ENCODE measurements around the gene SULF2.

The SULF2 gene

GRCh38 chr20:47740862-47741184 lies 44.5 kb downstream of the SULF2 start:
- Histone ChIP-seq H3K36me3 (ENCODE audit: insufficient read depth, insufficient read length, low read length) (peaks cover 64% of the 10 kb centered on the region), H3K9ac (ENCODE audit: insufficient read length, low read depth) (no peak overlapping the region), H3K27me3 (ENCODE audit: insufficient read depth, insufficient read length) (no peaks in the 10 kb centered on the region), H3K9me3 (ENCODE audit: insufficient read depth, low read length) (no peaks in the 10 kb centered on the region), H3K4me1 (ENCODE audit: insufficient read depth, insufficient read length) (no peaks in the 10 kb centered on the region), H3K4me3 (ENCODE audit: insufficient read length, low read depth) (no peak overlapping the region)
- DNase-seq (ENCODE audit: low read depth, low spot score) = no peak
- no peak for TF ChIP-seq SUZ12 (IDR thresholded peaks at IDR 0.05; ENCODE audit: extremely low read depth, insufficient read depth, insufficient read length)
- no peak for TF ChIP-seq YY1 (IDR thresholded peaks at IDR 0.05; ENCODE audit: insufficient read depth, insufficient read length)
- no peak for TF ChIP-seq ZNF274 (IDR thresholded peaks at IDR 0.05; ENCODE audit: low read depth, low read length)

DNA sequence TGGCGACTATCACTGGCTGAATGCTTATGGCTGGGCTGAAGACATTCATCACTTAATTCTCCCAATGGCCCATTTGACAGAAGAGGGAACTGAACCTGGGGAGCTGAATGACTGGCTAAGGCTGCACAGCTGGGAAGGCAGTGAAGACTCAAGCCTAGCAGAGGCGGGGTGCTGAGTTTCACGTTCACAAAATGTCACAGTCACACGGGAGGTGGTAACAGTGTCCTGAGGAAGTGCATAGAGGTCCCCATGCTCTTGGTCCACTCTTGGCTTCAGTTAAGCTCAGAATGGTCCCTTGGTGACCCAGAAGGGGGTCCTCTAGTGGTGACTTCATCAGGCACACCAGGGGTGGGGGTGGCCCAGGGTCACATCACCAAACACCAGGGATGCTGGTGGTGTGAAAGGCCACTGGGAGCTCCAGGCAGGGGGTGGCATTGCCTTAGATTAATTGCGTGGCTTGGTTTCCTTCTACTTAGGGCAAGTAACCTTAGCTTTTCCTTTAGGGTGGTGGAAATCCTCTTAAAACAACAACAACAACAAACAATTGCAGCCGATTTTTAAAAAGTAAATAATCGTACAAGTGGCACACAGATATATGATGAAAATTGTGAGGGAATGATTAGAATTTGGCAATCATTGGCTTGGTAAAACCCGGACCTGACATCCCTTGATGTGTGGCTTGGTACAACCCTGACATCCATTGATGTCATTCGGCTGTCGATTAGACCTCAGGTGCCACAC lies 45.0 kb downstream of the SULF2 start:
- DNase-seq (ENCODE audit: low read depth, low spot score) = no peak
- TF ChIP-seq ZNF274 (IDR thresholded peaks at IDR 0.05; ENCODE audit: low read depth, low read length) (no peak), YY1 (IDR thresholded peaks at IDR 0.05; ENCODE audit: insufficient read depth, insufficient read length) (no peak), SUZ12 (IDR thresholded peaks at IDR 0.05; ENCODE audit: extremely low read depth, insufficient read depth, insufficient read length) (no peak)
- Histone ChIP-seq H3K4me1 (ENCODE audit: insufficient read depth, insufficient read length) (no peaks in the 10 kb centered on the region), H3K27me3 (ENCODE audit: insufficient read depth, insufficient read length) (no peaks in the 10 kb centered on the region), H3K9me3 (ENCODE audit: insufficient read depth, low read length) (no peaks in the 10 kb centered on the region), H3K4me3 (ENCODE audit: insufficient read length, low read depth) (no peak overlapping the region), H3K36me3 (ENCODE audit: insufficient read depth, insufficient read length, low read length) (peaks cover 68% of the 10 kb centered on the region), H3K9ac (ENCODE audit: insufficient read length, low read depth) (no peak overlapping the region)

- no peak overlapping the region for H3K4me3 ChIP-seq (ENCODE audit: insufficient read length, low read depth)
- no peak for DNase-seq (ENCODE audit: low read depth, low spot score)
- H3K36me3 ChIP-seq (ENCODE audit: insufficient read depth, insufficient read length, low read length) = peaks cover 67% of the 10 kb centered on the region
- no peaks in the 10 kb centered on the region for H3K27me3 ChIP-seq (ENCODE audit: insufficient read depth, insufficient read length)
- no peak for TF ChIP-seq YY1 (IDR thresholded peaks at IDR 0.05; ENCODE audit: insufficient read depth, insufficient read length)
- no peak for TF ChIP-seq SUZ12 (IDR thresholded peaks at IDR 0.05; ENCODE audit: extremely low read depth, insufficient read depth, insufficient read length)
- no peak for TF ChIP-seq ZNF274 (IDR thresholded peaks at IDR 0.05; ENCODE audit: low read depth, low read length)
- H3K9ac ChIP-seq (ENCODE audit: insufficient read length, low read depth) = no peak overlapping the region
- H3K4me1 ChIP-seq (ENCODE audit: insufficient read depth, insufficient read length) = no peaks in the 10 kb centered on the region
- H3K9me3 ChIP-seq (ENCODE audit: insufficient read depth, low read length) = no peaks in the 10 kb centered on the region
Observed at GRCh38 chr20:47737923-47738322, 47.4 kb downstream of the SULF2 start.

DNA sequence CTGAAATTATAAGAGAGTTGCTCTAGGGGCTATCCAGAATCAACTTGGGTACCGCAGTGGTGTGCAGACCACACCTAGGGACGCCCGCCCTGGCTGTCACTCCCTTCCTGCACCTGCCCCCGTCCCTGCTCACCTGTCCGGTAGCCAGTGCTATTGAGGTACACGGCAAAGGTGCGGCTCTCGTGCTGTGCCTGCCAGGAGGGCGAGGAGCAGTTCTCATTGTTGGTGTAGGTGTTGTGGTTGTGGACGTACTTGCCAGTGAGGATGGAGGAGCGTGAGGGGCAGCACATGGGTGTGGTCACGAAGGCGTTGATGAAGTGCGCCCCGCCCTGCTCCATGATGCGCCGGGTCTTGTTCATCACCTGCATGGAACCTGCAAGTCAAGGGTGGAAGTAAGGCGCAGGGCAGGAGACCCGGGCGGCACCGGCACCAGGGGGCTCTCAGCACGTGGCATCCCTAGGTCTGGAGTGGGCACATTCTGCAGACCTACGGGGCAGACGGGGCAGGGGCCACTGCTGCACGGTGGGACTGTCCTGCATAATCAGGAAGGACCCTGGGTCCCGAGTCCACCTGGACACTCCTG lies 48.6 kb downstream of the SULF2 start:
- Histone ChIP-seq H3K27me3 (ENCODE audit: insufficient read depth, insufficient read length) (no peaks in the 10 kb centered on the region), H3K4me3 (ENCODE audit: insufficient read length, low read depth) (no peak overlapping the region), H3K36me3 (ENCODE audit: insufficient read depth, insufficient read length, low read length) (peaks cover 69% of the 10 kb centered on the region), H3K9me3 (ENCODE audit: insufficient read depth, low read length) (no peaks in the 10 kb centered on the region), H3K4me1 (ENCODE audit: insufficient read depth, insufficient read length) (no peaks in the 10 kb centered on the region), H3K9ac (ENCODE audit: insufficient read length, low read depth) (no peak overlapping the region)
- TF ChIP-seq SUZ12 (IDR thresholded peaks at IDR 0.05; ENCODE audit: extremely low read depth, insufficient read depth, insufficient read length) (no peak), YY1 (IDR thresholded peaks at IDR 0.05; ENCODE audit: insufficient read depth, insufficient read length) (no peak), ZNF274 (IDR thresholded peaks at IDR 0.05; ENCODE audit: low read depth, low read length) (no peak)
- no peak for DNase-seq (ENCODE audit: low read depth, low spot score)

DNA sequence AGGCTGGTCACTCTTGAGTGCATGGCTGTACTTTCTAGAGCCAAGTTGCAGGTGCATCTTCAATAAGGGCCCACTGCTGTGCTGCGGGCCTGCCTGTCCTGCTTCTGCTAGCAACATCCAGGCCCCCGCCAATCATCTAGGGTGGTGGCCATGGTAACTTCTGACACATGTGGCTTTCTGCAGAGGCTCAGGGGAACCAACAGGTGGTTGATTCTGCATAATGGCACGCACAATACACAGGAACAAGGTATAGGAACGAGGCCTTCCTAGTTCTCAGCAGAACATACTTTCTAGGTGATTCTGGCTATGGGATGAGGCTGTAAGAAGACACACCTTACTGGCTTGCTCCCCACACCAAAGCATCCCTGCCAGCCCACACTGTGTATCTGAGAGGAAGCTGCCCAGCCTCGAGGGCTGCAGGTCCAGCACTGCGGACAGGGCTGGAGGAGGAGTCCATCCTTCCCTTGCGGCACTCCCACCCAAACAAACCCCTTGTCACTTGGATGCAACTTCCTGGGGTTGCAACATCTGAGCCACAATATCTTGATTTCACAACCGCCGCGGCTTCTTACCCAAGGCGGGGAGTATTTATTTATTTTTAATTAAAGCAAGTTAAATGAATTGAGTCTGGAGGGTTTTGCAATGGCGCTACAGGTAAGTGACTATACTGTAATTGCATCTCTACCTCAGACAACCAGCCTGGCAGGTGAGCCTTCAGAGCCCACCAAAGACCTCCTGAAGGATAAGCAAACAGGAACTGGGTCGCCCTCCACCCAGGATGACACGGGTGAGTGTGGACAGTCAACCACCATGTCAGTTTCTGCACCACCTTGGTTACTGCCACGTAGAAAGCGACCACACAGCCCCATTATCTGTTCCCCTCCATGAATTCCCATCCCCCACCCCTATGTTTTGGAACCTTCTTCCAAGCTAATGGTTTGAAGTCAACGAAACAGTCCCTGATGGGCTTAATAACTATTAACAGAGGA lies 49.6 kb downstream of the SULF2 start:
- TF ChIP-seq YY1 (IDR thresholded peaks at IDR 0.05; ENCODE audit: insufficient read depth, insufficient read length) = no peak
- no peak for TF ChIP-seq ZNF274 (IDR thresholded peaks at IDR 0.05; ENCODE audit: low read depth, low read length)
- no peak for TF ChIP-seq SUZ12 (IDR thresholded peaks at IDR 0.05; ENCODE audit: extremely low read depth, insufficient read depth, insufficient read length)
- Histone ChIP-seq H3K9me3 (ENCODE audit: insufficient read depth, low read length) (no peaks in the 10 kb centered on the region), H3K27me3 (ENCODE audit: insufficient read depth, insufficient read length) (no peaks in the 10 kb centered on the region), H3K9ac (ENCODE audit: insufficient read length, low read depth) (no peak overlapping the region), H3K4me1 (ENCODE audit: insufficient read depth, insufficient read length) (no peaks in the 10 kb centered on the region), H3K36me3 (ENCODE audit: insufficient read depth, insufficient read length, low read length) (peaks cover 72% of the 10 kb centered on the region), H3K4me3 (ENCODE audit: insufficient read length, low read depth) (no peak overlapping the region)
- no peak for DNase-seq (ENCODE audit: low read depth, low spot score)

- no peak for DNase-seq (ENCODE audit: low read depth, low spot score)
- Histone ChIP-seq H3K9ac (ENCODE audit: insufficient read length, low read depth) (no peak overlapping the region), H3K4me1 (ENCODE audit: insufficient read depth, insufficient read length) (no peaks in the 10 kb centered on the region)
Observed at GRCh38 chr20:47734870-47735269, 50.4 kb downstream of the SULF2 start.

More at GRCh38 chr20:47734870-47735269, 50.4 kb downstream of the SULF2 start:
- no peaks in the 10 kb centered on the region for H3K27me3 ChIP-seq (ENCODE audit: insufficient read depth, insufficient read length)
- H3K4me3 ChIP-seq (ENCODE audit: insufficient read length, low read depth) = no peak overlapping the region
- no peaks in the 10 kb centered on the region for H3K9me3 ChIP-seq (ENCODE audit: insufficient read depth, low read length)
- TF ChIP-seq YY1 (IDR thresholded peaks at IDR 0.05; ENCODE audit: insufficient read depth, insufficient read length) (no peak), SUZ12 (IDR thresholded peaks at IDR 0.05; ENCODE audit: extremely low read depth, insufficient read depth, insufficient read length) (no peak), ZNF274 (IDR thresholded peaks at IDR 0.05; ENCODE audit: low read depth, low read length) (no peak)
- H3K36me3 ChIP-seq (ENCODE audit: insufficient read depth, insufficient read length, low read length) = peaks cover 73% of the 10 kb centered on the region
